PC-9 (cell line): ENCODE results near the gene SNRPB2. TPM values are rescaled to one million over a fixed set of nuclear protein-coding genes. Genes with fewer than 3 reads are reported as not detected.

Source experiments
- BruUV-seq: library from RNA; stranded (reverse); fragments of 400-500 nt; replicated peaks from 2 replicates; lab custom pipeline; 2021; lab: Mats Ljungman, UMichigan
- CTCF ChIA-PET: fragments of 300-600 bp; sonication (Branson Sonifier 250); formaldehyde crosslinking; loops from one replicate; lab custom pipeline; 2022; ENCODE audit warnings: antibody characterized with exemption; lab: Charles Lee
- POLR2A ChIA-PET: fragments of 300-600 bp; sonication (Branson Sonifier 250); formaldehyde crosslinking; loops from one replicate; lab custom pipeline; 2022; ENCODE audit warnings: antibody characterized with exemption; ENCODE audit not compliant: unreplicated experiment; lab: Charles Lee
- DNase-seq, 2 experiments: peaks; one replicate each; pipeline versions ENCODE4 v3.0.0 to v3.0.0-alpha.2; 2015 to 2022; ENCODE audit warnings: mixed read lengths in 1 of 2
- H2AFZ ChIP-seq: fragments of 200-600 bp; sonication (generic); 2 replicates; pipeline ENCODE4 v1.8.1; 2017; ENCODE audit warnings: antibody characterized with exemption
- H3F3A ChIP-seq: fragments of 200-600 bp; sonication (generic); 2 replicates; pipeline ENCODE4 v1.8.1; 2017; ENCODE audit warnings: antibody characterized with exemption, mild to moderate bottlenecking, low read depth; ENCODE audit not compliant: insufficient read depth
- H3K27ac ChIP-seq: fragments of 200-600 bp; sonication (generic); 2 replicates; pipeline ENCODE4 v1.6.1; 2016; ENCODE audit warnings: mixed run types
- H3K27me3 ChIP-seq: fragments of 200-600 bp; sonication (generic); 2 replicates; pipeline ENCODE4 v1.6.1; 2016; ENCODE audit warnings: low read depth, mixed run types; ENCODE audit not compliant: insufficient read depth
- H3K36me3 ChIP-seq: fragments of 200-600 bp; sonication (generic); 2 replicates; pipeline ENCODE4 v1.6.1; 2016; ENCODE audit warnings: low read depth, mixed run types
- H3K4me1 ChIP-seq: fragments of 200-600 bp; sonication (generic); replicated peaks from 2 replicates; pipeline ENCODE4 v1.6.1; 2016; ENCODE audit warnings: mixed run types; ENCODE audit not compliant: insufficient read depth
- H3K4me2 ChIP-seq: fragments of 200-600 bp; sonication (generic); 2 replicates; pipeline ENCODE4 v1.6.1; 2017; ENCODE audit warnings: mixed run types
- H3K4me3 ChIP-seq: fragments of 200-600 bp; sonication (generic); 2 replicates; pipeline ENCODE4 v1.6.1; 2016; ENCODE audit warnings: mixed run types
- H3K79me2 ChIP-seq: fragments of 200-600 bp; sonication (generic); 2 replicates; pipeline ENCODE4 v1.6.1; 2017; ENCODE audit warnings: low read depth, mixed run types
- H3K9me2 ChIP-seq: fragments of 200-600 bp; sonication (generic); 2 replicates; pipeline ENCODE4 v1.8.1; 2017; ENCODE audit warnings: mild to moderate bottlenecking; ENCODE audit not compliant: insufficient read depth
- H3K9me3 ChIP-seq: fragments of 200-600 bp; sonication (generic); 2 replicates; pipeline ENCODE4 v1.8.1; 2016; ENCODE audit warnings: low read depth; ENCODE audit not compliant: insufficient read depth
- H4K20me1 ChIP-seq: fragments of 200-600 bp; sonication (generic); 2 replicates; pipeline ENCODE4 v1.8.1; 2017; ENCODE audit not compliant: insufficient read depth
- CTCF ChIP-seq: fragments of 200-600 bp; sonication (generic); conservative IDR thresholded peaks from 2 replicates; pipeline ENCODE4 v1.6.1; 2017; ENCODE audit warnings: mixed run types, antibody characterized with exemption, mild to moderate bottlenecking, moderate library complexity
- EZH2 ChIP-seq: fragments of 200-600 bp; sonication (generic); IDR thresholded peaks from 2 replicates; pipeline ENCODE4 v1.8.0; 2017; ENCODE audit warnings: antibody characterized with exemption, low read depth
- intact Hi-C: fragments of 100-400 bp; cut with micrococcal nuclease; formaldehyde crosslinking; loops from one replicate; pipeline ENCODE4 v1.10.0; 2022; ENCODE audit not compliant: unreplicated experiment
- total RNA-seq: library from RNA; stranded (reverse); gene quantifications from 2 replicates; pipeline ENCODE4 v1.2.3, GENCODE V29; 2021

Gene SNRPB2
- total RNA-seq, 1 experiment from 2014 or later = 57.9 TPM

- POLR2A ChIA-PET = no interaction called here
- Histone ChIP-seq H3K27ac (no peak overlapping the region), H3K4me1 (no peaks in the 10 kb centered on the region), H3K9me3 (no peaks in the 10 kb centered on the region; the same call in none of the 2 replicates), H3K4me2 (no peak overlapping the region), H3K9me2 (no peaks in the 10 kb centered on the region), H2AFZ (no peak overlapping the region), H3K4me3 (no peak overlapping the region), H3K79me2 (no peaks in the 10 kb centered on the region), H4K20me1 (no peaks in the 10 kb centered on the region), H3F3A (no peaks in the 10 kb centered on the region), H3K36me3 (no peaks in the 10 kb centered on the region), H3K27me3 (peaks cover 11% of the 10 kb centered on the region; the same call in 1 of the 2 replicates)
- no peak for TF ChIP-seq EZH2
- TF ChIP-seq CTCF = no peak
- CTCF ChIA-PET = no interaction called here
- no TSS peak for BruUV-seq
- intact Hi-C loops = no loop called here
- no peak for DNase-seq
These were observed 22.2 kb upstream of the SNRPB2 start for GRCh38 chr20:16707674-16708073.

DNA sequence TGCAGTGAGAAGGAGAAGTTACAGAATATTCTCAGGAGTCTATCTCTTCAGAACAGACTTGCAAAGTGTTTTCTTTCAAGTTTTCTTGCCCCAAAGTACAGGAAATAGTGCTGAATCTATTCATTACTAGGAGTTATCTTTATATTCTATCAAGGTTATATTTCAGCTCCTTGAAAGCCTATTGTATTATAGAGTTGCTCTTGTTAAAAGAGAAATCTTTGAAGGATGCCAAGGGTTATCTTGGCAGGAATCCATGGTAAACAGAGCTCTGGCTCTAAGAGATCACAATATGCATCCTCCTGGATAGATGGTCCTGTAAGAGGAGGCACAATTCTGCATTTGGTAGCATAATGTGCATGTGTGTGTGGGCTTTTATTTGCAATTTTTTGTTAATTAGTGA is 21.2 kb upstream of the SNRPB2 start:
- Histone ChIP-seq H3K27me3 (peaks cover 15% of the 10 kb centered on the region; the same call in 1 of the 2 replicates), H3K4me1 (no peaks in the 10 kb centered on the region), H3F3A (no peaks in the 10 kb centered on the region), H4K20me1 (no peaks in the 10 kb centered on the region), H3K9me2 (no peaks in the 10 kb centered on the region), H3K36me3 (no peaks in the 10 kb centered on the region), H3K9me3 (no peaks in the 10 kb centered on the region; the same call in none of the 2 replicates), H3K4me3 (no peak overlapping the region), H3K27ac (no peak overlapping the region), H3K4me2 (no peak overlapping the region), H2AFZ (no peak overlapping the region), H3K79me2 (no peaks in the 10 kb centered on the region)
- intact Hi-C loops = no loop called here
- no peak for TF ChIP-seq CTCF
- no peak for DNase-seq
- BruUV-seq = no TSS peak
- ChIA-PET CTCF (no interaction called here), POLR2A (no interaction called here)

- no peaks in the 10 kb centered on the region for H3K4me1 ChIP-seq
- H3K4me2 ChIP-seq = no peak overlapping the region
- no peaks in the 10 kb centered on the region for H3K9me2 ChIP-seq
- H4K20me1 ChIP-seq = no peaks in the 10 kb centered on the region
- intact Hi-C loops = no loop called here
- ChIA-PET POLR2A (no interaction called here), CTCF (no interaction called here)
- H3K27me3 ChIP-seq = peaks cover 15% of the 10 kb centered on the region; the same call in 1 of the 2 replicates
- no peaks in the 10 kb centered on the region for H3K36me3 ChIP-seq
- no peaks in the 10 kb centered on the region; the same call in none of the 2 replicates for H3K9me3 ChIP-seq
- H3F3A ChIP-seq = no peaks in the 10 kb centered on the region
- H2AFZ ChIP-seq = no peak overlapping the region
- H3K79me2 ChIP-seq = no peaks in the 10 kb centered on the region
- H3K27ac ChIP-seq = no peak overlapping the region
- no peak for DNase-seq
- no peak overlapping the region for H3K4me3 ChIP-seq
- TF ChIP-seq CTCF (no peak), EZH2 (no peak)
- no TSS peak for BruUV-seq
These were observed 20.8 kb upstream of the SNRPB2 start for GRCh38 chr20:16709017-16709416.
